Measurements from ENCODE around the gene DCXR. TPM values are rescaled to one million over a fixed set of nuclear protein-coding genes. Genes with fewer than 3 reads are reported as not detected.

Gene DCXR
- total RNA-seq, 1 experiment from 2014 or later = 135 TPM

GRCh38 chr17:82056729-82057621, 19.5 kb upstream of the DCXR start:
- Histone ChIP-seq H3K27me3 (ENCODE audit: low read length) (no peaks in the 10 kb centered on the region), H3K9me3 (ENCODE audit: low read length) (no peaks in the 10 kb centered on the region), H4K20me1 (ENCODE audit: low read length) (no peaks in the 10 kb centered on the region), H2AFZ (ENCODE audit: low read length) (no peak overlapping the region), H3K4me2 (ENCODE audit: low read length) (no peak overlapping the region), H3K79me2 (ENCODE audit: low read length) (peaks cover 20% of the 10 kb centered on the region), H3K4me1 (ENCODE audit: insufficient read depth, low read length) (peaks cover 8% of the 10 kb centered on the region; the same call in 1 of the 2 replicates), H3K4me3 (ENCODE audit: low read length) (no peak overlapping the region), H3K27ac (ENCODE audit: low read length) (no peak overlapping the region), H3K9ac (ENCODE audit: low read length) (no peak overlapping the region), H3K9me2 (replicated peaks; ENCODE audit: low read length) (no peaks in the 10 kb centered on the region), H3F3A (ENCODE audit: low read length, unreplicated experiment) (no peaks in the 10 kb centered on the region), H3K36me3 (ENCODE audit: low read depth, low read length) (peaks cover 47% of the 10 kb centered on the region)
- ChIA-PET CTCF (no interaction called here), POLR2A (ENCODE audit: unreplicated experiment) (no interaction called here)
- intact Hi-C loops (cut with micrococcal nuclease) = no loop called here
- ATAC-seq (peak; percentile 3; the same call in 1 of the 2 replicates), DNase-seq (no peak)
- BruUV-seq (replicated peaks) = TSS peak; percentile 17
- TF ChIP-seq EZH2phosphoT487 (IDR thresholded peaks at IDR 0.05; ENCODE audit: borderline replicate concordance, low read length) (no peak), CTCF (conservative IDR thresholded peaks at IDR 0.05; ENCODE audit: low read depth, low read length) (no peak), EZH2 (IDR thresholded peaks at IDR 0.05; ENCODE audit: low read length, unreplicated experiment) (no peak)

GRCh38 chr17:82055965-82056728, 18.6 kb upstream of the DCXR start:
- peaks cover 43% of the 10 kb centered on the region for H3K36me3 ChIP-seq (ENCODE audit: low read depth, low read length)
- POLR2A ChIA-PET (ENCODE audit: unreplicated experiment) = no interaction called here

More at GRCh38 chr17:82055965-82056728, 18.6 kb upstream of the DCXR start:
- Histone ChIP-seq H3K9me2 (replicated peaks; ENCODE audit: low read length) (no peaks in the 10 kb centered on the region), H3K4me2 (ENCODE audit: low read length) (no peak overlapping the region), H3K4me3 (ENCODE audit: low read length) (no peak overlapping the region), H3K4me1 (ENCODE audit: insufficient read depth, low read length) (peaks cover 8% of the 10 kb centered on the region; the same call in 1 of the 2 replicates), H3K27ac (ENCODE audit: low read length) (no peak overlapping the region), H3F3A (ENCODE audit: low read length, unreplicated experiment) (no peaks in the 10 kb centered on the region), H2AFZ (ENCODE audit: low read length) (no peak overlapping the region), H3K27me3 (ENCODE audit: low read length) (no peaks in the 10 kb centered on the region), H3K9ac (ENCODE audit: low read length) (no peak overlapping the region), H4K20me1 (ENCODE audit: low read length) (no peaks in the 10 kb centered on the region), H3K9me3 (ENCODE audit: low read length) (no peaks in the 10 kb centered on the region), H3K79me2 (ENCODE audit: low read length) (peaks cover 21% of the 10 kb centered on the region)
- DNase-seq (no peak), ATAC-seq (no peak)
- TF ChIP-seq CTCF (conservative IDR thresholded peaks at IDR 0.05; ENCODE audit: low read depth, low read length) = no peak
- no peak for TF ChIP-seq EZH2phosphoT487 (IDR thresholded peaks at IDR 0.05; ENCODE audit: borderline replicate concordance, low read length)
- no peak for TF ChIP-seq EZH2 (IDR thresholded peaks at IDR 0.05; ENCODE audit: low read length, unreplicated experiment)
- CTCF ChIA-PET = interaction anchor here (0.6 kb wide), 1 partner anchor 34 kb away, joined by 4 read pairs; the partner anchor contains the start of gene CENPX
- intact Hi-C loops (cut with micrococcal nuclease) = no loop called here
- no TSS peak for BruUV-seq (replicated peaks)

Measured in PC-3 (cell line).